Small intestine (tissue), 7 donors: ENCODE results near the gene PIP5K1B. TPM values are rescaled to one million over a fixed set of nuclear protein-coding genes. Genes with fewer than 3 reads are reported as not detected.
"Not testable (repeated sequence)": the region's sequence is repeated elsewhere in the genome, so short reads cannot be mapped to it uniquely, and the experiment has no call there.

ENCODE experiments used
- DNase-seq, 2 donors: peaks; one replicate each; pipeline versions ENCODE4 v3.0.0 to v3.0.0-alpha.2; 2013
- FAIRE-seq: peaks from 2 replicates; lab custom pipeline; 2012; peaks lifted over from hg19 to GRCh38; lab: Jason Lieb, UNC
- H3K27ac ChIP-seq, 3 donors: one replicate each; pipeline ENCODE4 v1.5.1; 2013; ENCODE audit warnings: low read length in 2 of 3, mild to moderate bottlenecking in 2 of 3, control low read depth in 1 of 3, inconsistent platforms in 1 of 3, low read depth in 1 of 3, moderate library complexity in 1 of 3
- H3K27me3 ChIP-seq, 3 donors: one replicate each; pipeline ENCODE4 v1.6.1; 2013; ENCODE audit warnings: low read length in 3 of 3, inconsistent platforms in 1 of 3; ENCODE audit not compliant: control insufficient read depth in 3 of 3, insufficient read depth in 3 of 3
- H3K36me3 ChIP-seq, 3 donors: one replicate each; pipeline ENCODE4 v1.6.1; 2013; ENCODE audit warnings: low read length in 3 of 3, inconsistent platforms in 1 of 3, low read depth in 1 of 3, mild to moderate bottlenecking in 1 of 3, moderate library complexity in 1 of 3; ENCODE audit not compliant: control insufficient read depth in 3 of 3, insufficient read depth in 2 of 3
- H3K4me1 ChIP-seq, 3 donors: one replicate each; pipeline ENCODE4 v1.6.1; 2013; ENCODE audit warnings: low read length in 2 of 3, inconsistent platforms in 1 of 3, low read depth in 1 of 3, mild to moderate bottlenecking in 1 of 3, moderate library complexity in 1 of 3; ENCODE audit not compliant: control insufficient read depth in 3 of 3, insufficient read depth in 2 of 3
- H3K4me3 ChIP-seq, 3 donors: one replicate each; pipeline ENCODE4 v1.5.1; 2013; ENCODE audit warnings: low read length in 3 of 3, control low read depth in 1 of 3, inconsistent platforms in 1 of 3, low read depth in 1 of 3, mild to moderate bottlenecking in 1 of 3, moderate library complexity in 1 of 3
- H3K9me3 ChIP-seq, 2 donors: one replicate each; pipeline ENCODE4 v1.6.1; 2013; ENCODE audit warnings: low read depth in 1 of 2, low read length in 1 of 2; ENCODE audit not compliant: control insufficient read depth in 2 of 2, insufficient read depth in 1 of 2
- WGBS, 3 donors: extraction: QIAGEN DNeasy Blood & Tissue Kit; methylation state at CpG; one replicate each; pipeline ENCODE4 v1.1.7; 2013; 5-methylcytosine and 5-hydroxymethylcytosine counted together
- polyA plus RNA-seq, 4 donors: library from polyadenylated mRNA; stranded (reverse) in 3 of 4; unstranded in 1 of 4; fragments of 200-250 nt in 3 of 4; fragments of 120-200 nt in 1 of 4; gene quantifications; one replicate each; pipeline versions ENCODE4 v1.2.1 to v1.2.3, GENCODE V29; 2013
- donor health status: healthy with polysubstance abuse.
- donor health status: control.
- donor health status: control.
- donor health status: Bipolar disorder and iron deficiency.
- donor health status: healthy.

The PIP5K1B gene
- polyA plus RNA-seq, 4 donors: 28.8 to 58.0 (median 49.7) TPM

- Histone ChIP-seq H3K4me3 (no peak overlapping the region), H3K27me3 (no peaks in the 10 kb centered on the region), H3K9me3 (no peaks in the 10 kb centered on the region), H3K27ac (no peak overlapping the region), H3K36me3 (no peaks in the 10 kb centered on the region), H3K4me1 (peaks cover 0 to 3% (median 0%) of the 10 kb centered on the region in 3 donors)
- 30 to 65% (median 46%) methylated on average over 3 of the region's 3 CpGs for WGBS, 3 donors
- FAIRE-seq (no peak), DNase-seq (peak in 1 of 2 donors; percentile 13)
Observed at GRCh38 chr9:68685213-68685612, 19.8 kb upstream of the PIP5K1B start.

- Histone ChIP-seq H3K27ac (no peak overlapping the region), H3K36me3 (no peaks in the 10 kb centered on the region), H3K4me1 (peaks cover 0 to 3% (median 0%) of the 10 kb centered on the region in 3 donors), H3K27me3 (no peaks in the 10 kb centered on the region), H3K4me3 (no peak overlapping the region), H3K9me3 (no peaks in the 10 kb centered on the region)
- 32 to 52% (median 33%) methylated on average over 3 of the region's 3 CpGs for WGBS, 3 donors
- peak; percentile 51 to 72 for DNase-seq
- FAIRE-seq: no peak
Observed at GRCh38 chr9:68685770-68686169, 19.3 kb upstream of the PIP5K1B start.

- 9 to 38% (median 35%) methylated on average over 6 of the region's 6 CpGs for WGBS, 3 donors
- H3K27ac ChIP-seq: peak overlapping the region in 1 of 3 donors; percentile 5
- H3K4me1 ChIP-seq: peaks cover 0 to 3% (median 0%) of the 10 kb centered on the region in 3 donors
- no peaks in the 10 kb centered on the region for H3K9me3 ChIP-seq
- H3K4me3 ChIP-seq: no peak overlapping the region
- FAIRE-seq (no peak), DNase-seq (peak; percentile 83 to 91)
- no peaks in the 10 kb centered on the region for H3K27me3 ChIP-seq
- H3K36me3 ChIP-seq: no peaks in the 10 kb centered on the region
Observed at GRCh38 chr9:68690088-68690487, 15.0 kb upstream of the PIP5K1B start.

- no peak for DNase-seq
- no peak for FAIRE-seq
- whole genome bisulfite sequencing, 3 donors: 81 to 91% (median 85%) methylated on average over 8 of the region's 8 CpGs
Observed at GRCh38 chr9:68692519-68692918, 12.5 kb upstream of the PIP5K1B start.

GRCh38 chr9:68694125-68694524, 10.9 kb upstream of the PIP5K1B start:
- Histone ChIP-seq H3K9me3 (no peaks in the 10 kb centered on the region), H3K36me3 (no peaks in the 10 kb centered on the region), H3K4me1 (peaks cover 0 to under 1% (median 0%) of the 10 kb centered on the region in 3 donors), H3K4me3 (no peak overlapping the region), H3K27ac (no peak overlapping the region), H3K27me3 (no peaks in the 10 kb centered on the region)
- FAIRE-seq (no peak), DNase-seq (no peak)
- 79 to 84% (median 81%) methylated on average over 4 of the region's 4 CpGs for WGBS, 3 donors

More at GRCh38 chr9:68692519-68692918, 12.5 kb upstream of the PIP5K1B start:
- no peaks in the 10 kb centered on the region for H3K9me3 ChIP-seq
- H3K27ac ChIP-seq: no peak overlapping the region
- no peak overlapping the region for H3K4me3 ChIP-seq
- no peaks in the 10 kb centered on the region for H3K27me3 ChIP-seq
- H3K36me3 ChIP-seq: no peaks in the 10 kb centered on the region
- peaks cover 0 to 3% (median 0%) of the 10 kb centered on the region in 3 donors for H3K4me1 ChIP-seq

GRCh38 chr9:68697851-68698250, 7.2 kb upstream of the PIP5K1B start:
- H3K9me3 ChIP-seq: no peaks in the 10 kb centered on the region
- WGBS, 3 donors: 71 to 81% (median 75%) methylated on average over 4 of the region's 4 CpGs
- no peak for FAIRE-seq

GRCh38 chr9:68698943-68699509, 6.0 kb upstream of the PIP5K1B start:
- WGBS, 3 donors: 73 to 97% (median 82%) methylated on average over 6 of the region's 6 CpGs
- DNase-seq (no peak), FAIRE-seq (no peak)
- Histone ChIP-seq H3K4me3 (no peak overlapping the region), H3K36me3 (no peaks in the 10 kb centered on the region), H3K4me1 (no peaks in the 10 kb centered on the region), H3K27ac (no peak overlapping the region), H3K27me3 (no peaks in the 10 kb centered on the region), H3K9me3 (no peaks in the 10 kb centered on the region)

More at GRCh38 chr9:68697851-68698250, 7.2 kb upstream of the PIP5K1B start:
- H3K36me3 ChIP-seq: no peaks in the 10 kb centered on the region
- DNase-seq: no peak
- H3K4me1 ChIP-seq: no peaks in the 10 kb centered on the region
- no peak overlapping the region for H3K27ac ChIP-seq
- no peaks in the 10 kb centered on the region for H3K27me3 ChIP-seq
- no peak overlapping the region for H3K4me3 ChIP-seq

GRCh38 chr9:68699625-68700024, 5.4 kb upstream of the PIP5K1B start:
- H3K27me3 ChIP-seq, FAIRE-seq, H3K4me3 ChIP-seq, H3K4me1 ChIP-seq, H3K36me3 ChIP-seq, H3K27ac ChIP-seq, DNase-seq, H3K9me3 ChIP-seq: not testable (repeated sequence)
- 88 to 94% (median 93%) methylated on average over 1 to 2 of the region's 2 CpGs for WGBS, 3 donors

- Histone ChIP-seq H3K4me1 (no peaks in the 10 kb centered on the region), H3K4me3 (no peak overlapping the region), H3K36me3 (no peaks in the 10 kb centered on the region), H3K27me3 (peaks cover 0 to 2% (median 0%) of the 10 kb centered on the region in 3 donors), H3K9me3 (no peaks in the 10 kb centered on the region), H3K27ac (no peak overlapping the region)
- FAIRE-seq (no peak), DNase-seq (no peak)
- 70 to 92% (median 75%) methylated on average over 3 of the region's 3 CpGs for WGBS, 3 donors
Observed at GRCh38 chr9:68702493-68702892, 2.5 kb upstream of the PIP5K1B start.
